Astrocyte (in vitro differentiated cells and primary cell): ENCODE data around the gene CALD1. TPM values are rescaled to one million over a fixed set of nuclear protein-coding genes. Genes with fewer than 3 reads are reported as not detected.
A peak's percentile ranks its signal among the peaks of the same experiment; 100 is the strongest.

Experiments
- DNase-seq: peaks from one replicate; pipeline ENCODE4 v3.0.0-alpha.2; 2010; ENCODE audit warnings: low read depth
- FAIRE-seq: peaks from 2 replicates; lab custom pipeline; 2011; peaks lifted over from hg19 to GRCh38; lab: Jason Lieb, UNC
- H2AFZ ChIP-seq: 2 replicates; pipeline ENCODE4 v1.6.0; 2012; ENCODE audit warnings: low read depth, low read length, inconsistent platforms
- H3K27ac ChIP-seq: 2 replicates; pipeline ENCODE4 v1.5.1; 2011; ENCODE audit warnings: low read depth, low read length, inconsistent platforms
- H3K27me3 ChIP-seq: 2 replicates; pipeline ENCODE4 v1.6.0; 2011; ENCODE audit warnings: low read length, inconsistent platforms; ENCODE audit not compliant: insufficient read depth
- H3K36me3 ChIP-seq: 2 replicates; pipeline ENCODE4 v1.5.1; 2011; ENCODE audit warnings: low read length, inconsistent platforms; ENCODE audit not compliant: insufficient read depth
- H3K4me1 ChIP-seq: 2 replicates; pipeline ENCODE4 v1.5.1; 2011; ENCODE audit warnings: low read length, inconsistent platforms; ENCODE audit not compliant: insufficient read depth
- H3K4me2 ChIP-seq: 2 replicates; pipeline ENCODE4 v1.6.0; 2012; ENCODE audit warnings: low read length, inconsistent platforms
- H3K4me3 ChIP-seq: 2 replicates; pipeline ENCODE4 v1.5.1; 2011; ENCODE audit warnings: low read depth, mild to moderate bottlenecking, low read length, inconsistent platforms; ENCODE audit not compliant: insufficient read depth
- H3K79me2 ChIP-seq: 2 replicates; pipeline ENCODE4 v1.6.0; 2012; ENCODE audit warnings: mild to moderate bottlenecking, low read length, inconsistent platforms; ENCODE audit not compliant: insufficient read depth
- H3K9ac ChIP-seq: 2 replicates; pipeline ENCODE4 v1.6.0; 2012; ENCODE audit warnings: mild to moderate bottlenecking, low read length, inconsistent platforms
- H3K9me3 ChIP-seq: 2 replicates; pipeline ENCODE4 v1.5.1; 2012; ENCODE audit warnings: low read depth, mild to moderate bottlenecking, low read length, inconsistent platforms; ENCODE audit not compliant: insufficient read depth
- H4K20me1 ChIP-seq: 2 replicates; pipeline ENCODE4 v1.6.0; 2012; ENCODE audit warnings: low read length, inconsistent platforms; ENCODE audit not compliant: insufficient read depth
- H3K27ac Mint-ChIP-seq: one replicate; pipeline ENCODE4 v1.8.0; 2021; ENCODE audit warnings: mild to moderate bottlenecking, mixed read lengths; ENCODE audit not compliant: unreplicated experiment
- H3K27me3 Mint-ChIP-seq: one replicate; pipeline ENCODE4 v1.8.0; 2021; ENCODE audit warnings: low read depth, mixed read lengths; ENCODE audit not compliant: unreplicated experiment
- H3K36me3 Mint-ChIP-seq: one replicate; pipeline ENCODE4 v1.8.0; 2021; ENCODE audit warnings: low read depth, mixed read lengths; ENCODE audit not compliant: unreplicated experiment
- H3K4me1 Mint-ChIP-seq: one replicate; pipeline ENCODE4 v1.8.0; 2021; ENCODE audit warnings: low read depth, mixed read lengths; ENCODE audit not compliant: unreplicated experiment
- H3K4me3 Mint-ChIP-seq: one replicate; pipeline ENCODE4 v1.8.0; 2021; ENCODE audit warnings: mild to moderate bottlenecking, moderate library complexity, mixed read lengths; ENCODE audit not compliant: unreplicated experiment
- H3K9me3 Mint-ChIP-seq: one replicate; pipeline ENCODE4 v1.8.0; 2021; ENCODE audit warnings: mild to moderate bottlenecking, mixed read lengths; ENCODE audit not compliant: unreplicated experiment
- CTCF ChIP-seq: IDR thresholded peaks from 2 replicates; pipeline ENCODE4 v1.5.1; 2011; ENCODE audit warnings: low read depth, mild to moderate bottlenecking, inconsistent platforms, low read length, moderate library complexity; ENCODE audit not compliant: insufficient read depth
- EZH2 ChIP-seq: IDR thresholded peaks from 2 replicates; pipeline ENCODE4 v1.6.1; 2012; ENCODE audit warnings: mild to moderate bottlenecking, low read length, inconsistent platforms; ENCODE audit not compliant: insufficient read depth
- total RNA-seq: library from RNA; stranded (reverse); gene quantifications from 2 replicates; pipeline ENCODE4 v1.2.1, GENCODE V29; 2021

The CALD1 gene
- total RNA-seq, 1 donor from 2014 or later = 1,872 TPM

DNA sequence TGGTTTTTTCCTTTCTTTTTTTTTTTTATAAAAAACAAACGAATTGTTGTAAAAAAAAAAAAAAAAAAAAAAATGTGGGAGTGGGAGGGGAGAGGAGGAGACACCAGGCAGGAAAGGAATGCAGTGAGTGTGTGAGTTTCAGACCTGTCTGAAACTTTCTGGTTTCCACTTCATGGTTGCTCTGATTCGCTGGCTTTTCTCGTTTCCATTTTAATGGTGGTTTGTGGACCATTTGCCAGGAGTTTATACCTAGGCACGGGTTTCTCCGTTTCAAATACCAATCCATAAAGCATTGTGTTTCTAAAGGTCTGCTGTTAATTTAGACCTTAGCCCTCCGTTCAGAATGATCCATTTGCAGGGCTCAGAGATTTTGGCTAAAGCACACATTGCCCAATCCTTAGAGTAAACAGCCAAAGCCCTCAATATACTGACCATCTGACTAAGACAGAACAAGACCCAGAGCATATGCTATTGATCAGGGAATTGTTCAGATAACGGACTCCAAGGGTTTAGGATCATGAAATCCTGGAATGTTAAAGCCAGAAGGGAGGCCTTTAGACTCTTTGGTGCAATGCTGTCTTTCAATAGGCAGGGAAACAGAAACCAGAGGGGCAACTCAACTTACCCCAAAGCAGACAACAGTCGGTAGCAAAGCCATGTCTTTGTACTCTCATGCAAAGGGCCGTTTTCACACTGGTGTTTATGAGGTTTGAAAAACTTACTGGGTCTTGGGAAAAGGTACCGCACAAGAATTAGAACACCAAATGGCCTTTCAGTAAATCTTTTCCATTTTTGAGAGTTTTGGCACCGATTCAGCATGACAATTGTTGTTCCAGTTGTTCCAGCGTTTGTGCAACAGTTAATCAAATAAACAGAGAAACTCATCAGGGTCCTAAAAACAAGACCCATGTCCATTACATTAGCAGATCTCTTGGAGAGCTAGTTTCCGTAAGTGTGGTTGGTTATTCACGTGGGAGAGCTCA lies 112.6 kb downstream of the CALD1 start:
- H4K20me1 ChIP-seq = peaks cover 93% of the 10 kb centered on the region
- no peaks in the 10 kb centered on the region for H3K9me3 Mint-ChIP-seq
- peak overlapping the region; percentile 43 for H3K4me3 ChIP-seq
- DNase-seq (peak; percentile 83), FAIRE-seq (no peak)
- peaks cover 79% of the 10 kb centered on the region for H3K4me1 Mint-ChIP-seq
- H3K27ac ChIP-seq = peak overlapping the region; percentile 81
- H3K27me3 Mint-ChIP-seq = no peaks in the 10 kb centered on the region
- peak overlapping the region; percentile 55 for H3K4me3 Mint-ChIP-seq
- peaks cover 97% of the 10 kb centered on the region for H3K79me2 ChIP-seq
- H3K4me2 ChIP-seq = peak overlapping the region; percentile 82
- peaks cover 22% of the 10 kb centered on the region for H3K36me3 Mint-ChIP-seq
- H3K27me3 ChIP-seq = no peaks in the 10 kb centered on the region
- no peaks in the 10 kb centered on the region for H3K9me3 ChIP-seq
- TF ChIP-seq EZH2 = no peak
- TF ChIP-seq CTCF = no peak
- peak overlapping the region; percentile 73 for H3K9ac ChIP-seq
- peak overlapping the region; percentile 88 for H3K27ac Mint-ChIP-seq
- H3K36me3 ChIP-seq = peaks cover 26% of the 10 kb centered on the region
- peaks cover 48% of the 10 kb centered on the region for H3K4me1 ChIP-seq
- H2AFZ ChIP-seq = no peak overlapping the region

DNA sequence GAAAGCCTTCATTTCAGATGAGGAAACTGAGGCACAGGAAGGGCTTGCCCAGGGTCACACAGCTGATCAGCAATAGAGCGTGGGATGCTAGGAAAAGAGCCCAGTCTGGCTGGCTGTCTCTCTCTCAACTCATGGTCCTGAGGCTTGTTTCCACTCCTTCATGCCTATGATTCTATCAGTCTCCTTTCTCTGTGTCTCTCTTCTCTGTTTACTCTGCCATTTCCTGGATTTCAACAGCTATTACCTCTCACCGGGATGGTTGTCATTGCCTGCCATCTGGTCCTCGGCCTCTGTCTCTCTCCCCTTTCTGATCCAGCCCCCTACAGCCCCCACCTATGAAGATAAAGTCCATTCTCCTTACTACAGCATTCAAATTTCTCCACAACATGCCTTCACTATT lies 113.5 kb downstream of the CALD1 start:
- H3K9me3 Mint-ChIP-seq = no peaks in the 10 kb centered on the region
- DNase-seq (no peak), FAIRE-seq (no peak)
- no peak overlapping the region for H3K27ac ChIP-seq
- peaks cover 96% of the 10 kb centered on the region for H3K79me2 ChIP-seq
- no peaks in the 10 kb centered on the region for H3K9me3 ChIP-seq
- peak overlapping the region; percentile 22 for H3K27ac Mint-ChIP-seq
- no peaks in the 10 kb centered on the region for H3K27me3 Mint-ChIP-seq
- peak overlapping the region; percentile 66 for H3K4me3 Mint-ChIP-seq
- peak overlapping the region; percentile 82 for H3K4me2 ChIP-seq
- H2AFZ ChIP-seq = no peak overlapping the region
- H3K36me3 Mint-ChIP-seq = peaks cover 22% of the 10 kb centered on the region
- H3K36me3 ChIP-seq = peaks cover 17% of the 10 kb centered on the region
- no peak overlapping the region for H3K4me3 ChIP-seq
- peak overlapping the region; percentile 4 for H3K9ac ChIP-seq
- peaks cover 92% of the 10 kb centered on the region for H4K20me1 ChIP-seq
- H3K27me3 ChIP-seq = no peaks in the 10 kb centered on the region
- H3K4me1 Mint-ChIP-seq = peaks cover 69% of the 10 kb centered on the region
- TF ChIP-seq EZH2 (no peak), CTCF (no peak)
- peaks cover 38% of the 10 kb centered on the region for H3K4me1 ChIP-seq

- Mint-ChIP-seq H3K9me3 (no peaks in the 10 kb centered on the region), H3K27me3 (no peaks in the 10 kb centered on the region), H3K27ac (peak overlapping the region; percentile 59), H3K4me1 (peaks cover 61% of the 10 kb centered on the region), H3K4me3 (no peak overlapping the region), H3K36me3 (peaks cover 24% of the 10 kb centered on the region)
- FAIRE-seq (no peak), DNase-seq (no peak)
- Histone ChIP-seq H3K36me3 (peaks cover 14% of the 10 kb centered on the region), H4K20me1 (peaks cover 90% of the 10 kb centered on the region), H3K27ac (no peak overlapping the region), H2AFZ (no peak overlapping the region), H3K4me3 (no peak overlapping the region), H3K79me2 (peaks cover 96% of the 10 kb centered on the region), H3K27me3 (no peaks in the 10 kb centered on the region), H3K4me1 (peaks cover 32% of the 10 kb centered on the region), H3K9me3 (no peaks in the 10 kb centered on the region), H3K4me2 (peak overlapping the region; percentile 82), H3K9ac (no peak overlapping the region)
- TF ChIP-seq CTCF = no peak
- no peak for TF ChIP-seq EZH2
Observed at GRCh38 chr7:134893920-134894319, 114.5 kb downstream of the CALD1 start.
